Measurements from ENCODE around the gene SULF2.

- TF ChIP-seq TOX (CRISPR knock-in tag; IDR thresholded peaks at IDR 0.05; ENCODE audit: borderline replicate concordance), result no peak
- TF ChIP-seq ARNTL (CRISPR knock-in tag; IDR thresholded peaks at IDR 0.05; ENCODE audit: borderline replicate concordance, low read depth), result no peak
- TF ChIP-seq GLIS3 (CRISPR knock-in tag; IDR thresholded peaks at IDR 0.05), result no peak
- TF ChIP-seq ZFP30 (CRISPR knock-in tag; IDR thresholded peaks at IDR 0.05), result no peak
- no peak for TF ChIP-seq ZNF8 (CRISPR knock-in tag; IDR thresholded peaks at IDR 0.05)
- no peak for TF ChIP-seq RARB (CRISPR knock-in tag; IDR thresholded peaks at IDR 0.05)
- no peak for TF ChIP-seq BACH2 (CRISPR knock-in tag; IDR thresholded peaks at IDR 0.05; ENCODE audit: borderline replicate concordance)
Measured at GRCh38 chr20:47785854-47786764, 828 bp upstream of the SULF2 start.
